Urinary bladder (tissue), 4 donors: ENCODE data around the gene MRPS6. TPM values are rescaled to one million over a fixed set of nuclear protein-coding genes. Genes with fewer than 3 reads are reported as not detected.

Experiments
- DNase-seq: peaks from one replicate; pipeline ENCODE4 v3.0.0-alpha.2; 2015; ENCODE audit errors: extremely low spot score
- H3K27ac ChIP-seq: one replicate; pipeline ENCODE4 v1.5.1; 2013; ENCODE audit warnings: low read depth, mild to moderate bottlenecking, moderate library complexity
- H3K36me3 ChIP-seq: one replicate; pipeline ENCODE4 v1.6.1; 2013; ENCODE audit warnings: mild to moderate bottlenecking, moderate library complexity; ENCODE audit not compliant: insufficient read depth
- H3K4me1 ChIP-seq: one replicate; pipeline ENCODE4 v1.6.1; 2013; ENCODE audit warnings: mild to moderate bottlenecking, moderate library complexity; ENCODE audit not compliant: insufficient read depth
- H3K4me3 ChIP-seq: one replicate; pipeline ENCODE4 v1.5.1; 2013; ENCODE audit warnings: low read depth, low read length
- WGBS: extraction: QIAGEN DNeasy Blood & Tissue Kit; methylation state at CpG from one replicate; pipeline ENCODE4 v1.1.7; 2013; 5-methylcytosine and 5-hydroxymethylcytosine counted together
- polyA plus RNA-seq: library from polyadenylated mRNA; stranded (reverse); fragments of 200-250 nt; gene quantifications from one replicate; pipeline ENCODE4 v1.2.3, GENCODE V29; 2013
- total RNA-seq: library from RNA; depleted of rRNA; stranded (reverse); fragments of >200 nt; gene quantifications from one replicate; pipeline ENCODE4 v1.2.3, GENCODE V29; 2014
- donor health status: healthy with polysubstance abuse.
- donor health status: healthy.

The MRPS6 gene
- total and polyA plus RNA-seq, 2 donors: 14.2 to 60.7 TPM

DNA sequence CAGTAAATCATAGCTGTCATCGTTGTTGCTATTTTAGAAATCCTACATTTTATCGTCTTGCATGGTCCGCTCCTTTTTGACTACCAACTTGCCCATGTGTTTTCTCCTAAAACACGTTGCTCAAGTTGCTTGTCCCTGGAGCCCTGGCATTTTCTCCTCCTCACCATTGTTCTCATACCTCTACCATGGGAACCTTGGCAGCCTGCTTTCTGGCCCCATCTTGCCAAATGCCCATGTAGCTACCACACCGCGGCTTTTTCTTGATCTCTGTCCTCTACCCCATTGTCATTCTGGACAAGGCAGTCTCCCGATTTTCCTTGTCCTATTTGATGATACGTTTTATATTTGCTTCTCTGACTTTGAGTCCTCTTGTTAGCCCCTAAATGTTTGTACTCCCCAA is 50.2 kb downstream of the MRPS6 start:
- no peak for DNase-seq
- H3K36me3 ChIP-seq: no peaks in the 10 kb centered on the region
- H3K4me1 ChIP-seq: peaks cover 2% of the 10 kb centered on the region
- 85% methylated on average over 8 of the region's 8 CpGs for WGBS
- H3K27ac ChIP-seq: no peak overlapping the region
- no peak overlapping the region for H3K4me3 ChIP-seq

DNA sequence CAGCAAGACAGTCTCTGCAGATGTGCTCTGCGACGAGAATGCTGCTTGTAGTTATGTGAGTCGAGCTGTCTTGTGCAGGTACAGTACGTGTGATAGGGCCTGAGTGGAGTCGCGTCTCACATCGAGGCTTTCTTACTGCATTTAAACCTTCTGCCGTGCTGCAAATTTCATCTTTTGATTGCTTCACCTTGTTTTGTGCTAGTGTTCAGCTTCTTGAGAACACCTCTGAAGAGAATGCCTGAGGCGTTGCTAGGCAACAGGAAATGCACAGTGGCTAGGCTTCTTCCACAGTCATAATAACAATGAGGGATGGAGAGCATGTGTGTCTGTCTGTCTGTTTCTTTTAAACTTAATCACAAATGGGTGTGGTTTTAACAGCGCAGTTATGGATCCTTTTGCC is 52.9 kb downstream of the MRPS6 start:
- Histone ChIP-seq H3K4me3 (no peak overlapping the region), H3K36me3 (no peaks in the 10 kb centered on the region), H3K27ac (no peak overlapping the region), H3K4me1 (peaks cover 2% of the 10 kb centered on the region)
- no peak for DNase-seq
- 87% methylated on average over 10 of the region's 10 CpGs for WGBS

DNA sequence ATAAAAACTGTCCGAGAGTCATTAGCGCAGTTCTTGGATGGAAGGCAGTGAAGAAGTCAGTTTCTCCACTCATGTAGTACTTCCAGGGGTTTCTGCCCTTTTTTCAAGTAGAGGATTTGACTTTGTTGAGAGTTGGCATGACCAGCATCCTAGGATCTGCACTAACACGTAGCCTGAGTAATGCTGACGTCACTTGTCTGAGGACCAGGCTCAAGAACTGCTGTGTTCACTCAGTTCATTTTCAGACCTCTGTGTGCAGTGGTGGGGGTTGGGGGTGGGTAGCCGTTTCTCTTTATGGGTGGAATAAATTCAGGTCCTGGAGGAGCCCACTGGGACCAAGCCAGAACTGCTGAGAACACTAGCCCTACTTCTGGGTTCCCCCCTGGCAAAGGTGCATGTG is 53.3 kb downstream of the MRPS6 start:
- H3K27ac ChIP-seq: no peak overlapping the region
- H3K4me3 ChIP-seq: no peak overlapping the region
- no peak for DNase-seq
- WGBS: 64% methylated on average over 5 of the region's 5 CpGs
- peaks cover 2% of the 10 kb centered on the region for H3K4me1 ChIP-seq
- no peaks in the 10 kb centered on the region for H3K36me3 ChIP-seq

- Histone ChIP-seq H3K4me3 (no peak overlapping the region), H3K36me3 (no peaks in the 10 kb centered on the region), H3K27ac (no peak overlapping the region), H3K4me1 (no peaks in the 10 kb centered on the region)
- 71% methylated on average over 6 of the region's 6 CpGs for WGBS
- DNase-seq: no peak
Measured at GRCh38 chr21:34128124-34128523, 54.7 kb downstream of the MRPS6 start.

GRCh38 chr21:34128674-34129038 is 55.3 kb downstream of the MRPS6 start:
- no peak for DNase-seq
- H3K4me3 ChIP-seq: no peak overlapping the region
- WGBS: 27% methylated on average over 3 of the region's 3 CpGs

DNA sequence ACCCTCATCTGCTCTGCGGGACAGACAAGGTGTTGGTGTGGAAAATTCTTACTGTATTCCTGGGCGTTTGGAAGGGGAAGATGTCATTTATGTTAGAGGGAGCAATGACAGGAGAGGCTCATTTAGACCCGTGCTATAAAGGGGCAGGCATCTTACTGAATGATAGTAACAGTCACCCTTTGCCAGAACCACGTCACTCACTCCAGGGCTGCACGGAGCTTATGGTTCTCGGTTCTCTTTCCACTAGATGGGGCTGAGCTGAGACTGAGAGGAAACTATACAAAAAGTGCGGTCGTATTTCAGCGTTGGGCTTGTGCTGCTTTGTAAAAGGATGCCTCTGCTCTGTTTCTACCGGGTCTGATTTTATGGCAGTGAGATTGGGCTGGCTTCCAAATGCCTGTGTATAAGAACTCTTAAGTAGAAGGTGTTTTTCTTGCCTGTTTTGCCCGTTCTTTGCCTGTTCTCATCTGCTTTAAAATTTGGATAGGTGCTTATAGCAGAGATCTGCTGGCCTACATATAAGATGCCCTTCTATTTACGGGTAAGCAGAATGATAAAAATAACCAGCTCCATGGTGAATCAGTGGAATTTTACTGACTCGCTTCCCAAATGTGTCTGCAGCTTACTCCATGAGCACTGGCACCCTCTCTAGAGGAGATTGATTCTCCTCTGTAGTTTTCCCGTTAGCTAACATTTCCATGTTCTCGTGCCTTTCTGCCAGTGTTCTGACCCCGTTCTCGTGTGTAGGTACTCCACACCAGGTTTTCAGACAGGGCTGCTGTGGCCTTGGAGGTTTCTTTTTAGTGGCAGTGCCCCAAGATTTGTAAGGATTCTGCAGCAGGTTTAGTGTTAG is 55.9 kb downstream of the MRPS6 start:
- peak; percentile 77 for DNase-seq
- no peaks in the 10 kb centered on the region for H3K36me3 ChIP-seq
- WGBS: 16% methylated on average over 17 of the region's 17 CpGs
- H3K4me1 ChIP-seq: no peaks in the 10 kb centered on the region
- peak overlapping the region; percentile 52 for H3K27ac ChIP-seq
- H3K4me3 ChIP-seq: no peak overlapping the region

More at GRCh38 chr21:34128674-34129038, 55.3 kb downstream of the MRPS6 start:
- Histone ChIP-seq H3K36me3 (no peaks in the 10 kb centered on the region), H3K27ac (no peak overlapping the region), H3K4me1 (no peaks in the 10 kb centered on the region)

DNA sequence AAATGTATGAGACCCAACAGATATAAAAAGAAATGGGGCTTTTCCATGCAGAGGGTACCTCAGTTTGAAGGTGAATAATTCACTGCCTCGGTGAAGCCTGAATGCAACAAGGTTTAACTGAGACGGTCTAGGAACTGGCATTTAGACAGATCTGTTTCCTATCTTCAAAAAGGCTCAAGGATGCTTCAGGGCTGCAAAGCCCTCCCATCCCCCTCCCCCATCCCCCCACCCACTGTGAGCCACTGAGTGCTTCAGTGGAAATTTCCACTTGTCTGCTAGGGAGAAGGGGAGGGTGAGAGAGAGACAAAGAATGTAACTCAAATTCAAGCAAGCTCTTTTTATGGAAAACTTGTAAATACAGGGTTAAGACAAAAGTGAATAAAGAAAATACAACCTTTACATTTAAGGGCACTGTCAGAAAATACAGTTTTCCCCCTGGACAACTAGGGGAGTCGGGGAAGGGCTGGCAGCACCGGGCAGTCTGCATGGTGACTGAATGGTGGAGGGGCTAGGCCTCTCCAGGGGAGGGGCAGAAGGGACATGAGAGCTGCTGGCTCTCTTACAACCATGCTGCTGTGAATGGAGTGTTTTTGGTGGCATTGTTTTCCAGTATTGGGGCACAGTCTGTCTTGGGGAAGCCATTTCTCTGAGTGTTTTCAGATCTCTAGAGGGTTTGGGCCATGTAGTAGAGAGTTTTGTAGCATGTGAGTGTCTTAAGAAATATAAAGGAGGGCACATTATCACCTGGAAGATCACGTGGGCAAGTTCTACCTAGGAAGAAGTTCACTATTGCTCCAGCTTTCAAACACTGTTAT is 56.7 kb downstream of the MRPS6 start:
- Histone ChIP-seq H3K4me3 (no peak overlapping the region), H3K4me1 (no peaks in the 10 kb centered on the region), H3K36me3 (no peaks in the 10 kb centered on the region), H3K27ac (no peak overlapping the region)
- 40% methylated on average over 5 of the region's 5 CpGs for WGBS
- DNase-seq: no peak

GRCh38 chr21:34130716-34130985 is 57.3 kb downstream of the MRPS6 start:
- DNase-seq: no peak
- Histone ChIP-seq H3K4me3 (no peak overlapping the region), H3K4me1 (no peaks in the 10 kb centered on the region), H3K36me3 (no peaks in the 10 kb centered on the region), H3K27ac (no peak overlapping the region)
- 69% methylated on average over 2 of the region's 2 CpGs for WGBS

DNA sequence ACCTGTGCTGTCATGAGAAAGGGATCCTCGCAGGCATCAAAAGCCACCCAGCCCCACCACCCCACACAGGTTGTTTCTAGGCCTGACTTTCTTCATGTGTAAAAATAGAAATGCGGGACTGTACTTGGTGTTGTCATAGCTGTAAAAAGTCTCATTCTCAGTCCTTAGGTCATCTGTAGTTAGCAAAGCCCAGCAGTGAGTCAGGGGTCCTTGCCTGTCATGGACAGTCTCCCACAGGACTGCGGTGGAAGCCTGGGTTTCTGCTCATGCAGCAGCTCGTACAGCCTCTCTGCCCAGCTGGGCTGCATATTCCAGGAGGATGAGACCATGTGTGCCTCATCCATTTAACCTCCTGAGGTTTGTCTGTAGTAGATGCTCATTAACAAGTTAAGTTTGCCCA is 58.2 kb downstream of the MRPS6 start:
- WGBS: 87% methylated on average over 4 of the region's 4 CpGs
- Histone ChIP-seq H3K36me3 (no peaks in the 10 kb centered on the region), H3K4me1 (no peaks in the 10 kb centered on the region), H3K27ac (no peak overlapping the region), H3K4me3 (no peak overlapping the region)
- DNase-seq: no peak

GRCh38 chr21:34132202-34132601 is 58.8 kb downstream of the MRPS6 start:
- Histone ChIP-seq H3K36me3 (no peaks in the 10 kb centered on the region), H3K4me1 (no peaks in the 10 kb centered on the region), H3K27ac (no peak overlapping the region), H3K4me3 (no peak overlapping the region)
- no peak for DNase-seq
- 94% methylated on average over 13 of the region's 13 CpGs for WGBS

DNA sequence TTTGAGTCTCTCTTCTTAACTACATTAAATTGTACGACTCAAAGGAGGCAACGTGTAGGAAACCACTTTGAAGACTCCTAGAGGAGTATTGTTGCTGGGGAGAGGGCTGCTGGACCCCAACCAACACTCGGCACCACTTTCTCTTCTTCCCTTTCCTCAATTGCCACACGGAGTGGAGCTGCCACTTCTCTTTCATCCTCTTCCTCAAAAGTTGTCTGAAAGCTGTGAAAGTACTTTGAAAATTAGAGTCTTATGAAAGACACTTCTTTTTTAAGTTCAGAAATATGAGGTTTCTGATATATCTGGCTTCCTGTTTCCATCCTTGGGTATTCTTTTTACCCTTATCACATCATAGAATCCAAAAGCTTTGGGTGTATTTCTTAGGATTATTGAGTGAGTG is 59.5 kb downstream of the MRPS6 start:
- Histone ChIP-seq H3K4me1 (no peaks in the 10 kb centered on the region), H3K4me3 (no peak overlapping the region), H3K27ac (no peak overlapping the region), H3K36me3 (no peaks in the 10 kb centered on the region)
- WGBS: 78% methylated on average over 4 of the region's 4 CpGs
- no peak for DNase-seq

GRCh38 chr21:34133392-34133791 is 60.0 kb downstream of the MRPS6 start:
- H3K4me1 ChIP-seq: no peaks in the 10 kb centered on the region
- H3K36me3 ChIP-seq: no peaks in the 10 kb centered on the region
- no peak overlapping the region for H3K4me3 ChIP-seq
- 68% methylated on average over 1 of the region's 1 CpG for WGBS
- H3K27ac ChIP-seq: no peak overlapping the region
- no peak for DNase-seq

- H3K4me3 ChIP-seq: no peak overlapping the region
- H3K27ac ChIP-seq: no peak overlapping the region
Measured at GRCh38 chr21:34133802-34134201, 60.4 kb downstream of the MRPS6 start.

GRCh38 chr21:34135330-34135729 is 62.0 kb downstream of the MRPS6 start:
- Histone ChIP-seq H3K36me3 (no peaks in the 10 kb centered on the region), H3K4me3 (no peak overlapping the region), H3K4me1 (no peaks in the 10 kb centered on the region), H3K27ac (no peak overlapping the region)
- WGBS: 97% methylated on average over 5 of the region's 5 CpGs
- no peak for DNase-seq

More at GRCh38 chr21:34133802-34134201, 60.4 kb downstream of the MRPS6 start:
- DNase-seq: no peak
- WGBS: 86% methylated on average over 2 of the region's 2 CpGs
- Histone ChIP-seq H3K4me1 (no peaks in the 10 kb centered on the region), H3K36me3 (no peaks in the 10 kb centered on the region)
